GM21723 (cell line): ENCODE results near the gene UBXN2A.
"Not testable (repeated sequence)": the region's sequence is repeated elsewhere in the genome, so short reads cannot be mapped to it uniquely, and the experiment has no call there.

Experiments used
- ATAC-seq: cut with Tn5 transposase; IDR thresholded peaks from one replicate; pipeline ENCODE4 v1.9.1; 2021; ENCODE audit warnings: mild to moderate bottlenecking, moderate library complexity; ENCODE audit not compliant: unreplicated experiment

UBXN2A gene

DNA sequence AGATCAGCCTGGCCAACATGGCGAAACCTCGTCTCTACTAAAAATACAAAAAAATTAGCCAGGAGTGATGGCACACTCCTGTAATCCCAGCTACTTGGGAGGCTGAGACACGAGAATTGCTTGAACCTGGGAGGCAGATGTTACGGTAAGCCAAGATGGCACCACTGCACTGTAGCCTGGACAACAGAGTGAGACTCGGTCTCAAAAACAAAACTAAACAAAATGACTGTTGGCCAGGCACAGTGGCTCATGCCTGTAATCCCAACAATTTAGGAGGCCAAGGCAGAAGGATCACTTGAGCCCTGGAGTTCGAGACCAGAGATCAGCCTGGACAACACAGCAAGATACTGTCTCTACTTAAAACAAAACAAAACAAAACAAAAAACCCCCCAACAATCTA is 102.9 kb downstream of the UBXN2A start:
- ATAC-seq: not testable (repeated sequence)

DNA sequence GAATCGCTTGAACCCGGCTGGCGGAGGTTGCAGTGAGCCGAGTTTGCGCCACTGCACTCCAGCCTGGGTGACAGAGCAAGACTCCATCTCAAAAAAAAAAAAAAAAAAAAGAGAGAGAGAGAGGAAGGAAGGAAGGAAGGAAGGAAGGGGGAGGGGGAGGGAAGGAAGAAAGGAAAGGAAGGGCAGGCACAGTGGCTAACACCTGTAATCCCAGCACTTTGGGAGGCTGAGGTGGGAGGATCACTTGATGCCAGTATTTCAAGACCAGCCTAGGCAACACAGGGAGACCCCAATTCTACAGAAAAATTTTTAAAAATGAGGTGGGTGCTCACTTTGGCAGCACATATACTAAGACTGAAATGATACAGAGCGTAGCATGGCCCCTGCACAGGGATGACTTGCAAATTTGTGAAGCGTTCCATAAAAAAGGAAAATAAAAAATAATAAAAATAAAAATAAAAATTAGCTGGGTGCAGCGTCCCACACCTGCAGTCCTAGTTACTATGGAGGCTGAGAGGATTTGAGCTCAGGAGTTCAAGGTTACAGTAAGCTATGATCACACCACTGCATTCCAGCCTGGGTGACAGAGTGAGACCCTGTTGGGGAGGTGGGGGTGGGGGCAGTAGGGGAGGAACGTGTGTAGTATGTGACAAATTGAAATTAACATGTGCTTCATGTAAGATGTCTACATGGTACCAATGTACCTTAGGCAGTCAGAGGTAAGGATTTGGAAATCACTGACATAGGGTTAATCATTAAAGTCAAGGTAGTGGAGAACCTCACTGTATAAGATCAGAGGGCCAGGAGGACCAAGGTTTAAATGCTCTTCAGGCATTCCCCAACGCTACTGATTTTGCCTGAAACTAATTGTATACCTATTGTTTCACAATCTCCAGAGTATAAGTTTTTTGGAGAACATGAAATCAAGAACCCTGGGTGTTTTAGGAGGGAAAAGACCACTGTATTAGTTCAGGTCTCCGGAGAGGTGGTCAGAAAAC is 105.5 kb downstream of the UBXN2A start:
- ATAC-seq: no peak

DNA sequence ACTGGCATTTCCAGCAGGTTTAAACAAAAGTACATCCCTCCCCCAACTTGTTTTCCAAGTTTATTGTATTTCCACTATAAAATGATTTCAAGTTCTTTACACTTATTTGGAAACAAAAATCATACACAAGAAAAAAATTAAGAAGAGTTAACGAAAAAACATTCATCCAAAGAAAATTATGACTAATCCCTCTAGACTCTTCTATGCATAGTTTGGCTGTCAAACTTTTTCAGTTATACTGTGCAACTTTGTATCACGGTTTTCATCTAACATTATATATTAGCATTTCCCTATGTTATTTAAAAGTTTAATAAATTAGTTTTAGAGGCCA is 106.3 kb downstream of the UBXN2A start:
- no peak for ATAC-seq

DNA sequence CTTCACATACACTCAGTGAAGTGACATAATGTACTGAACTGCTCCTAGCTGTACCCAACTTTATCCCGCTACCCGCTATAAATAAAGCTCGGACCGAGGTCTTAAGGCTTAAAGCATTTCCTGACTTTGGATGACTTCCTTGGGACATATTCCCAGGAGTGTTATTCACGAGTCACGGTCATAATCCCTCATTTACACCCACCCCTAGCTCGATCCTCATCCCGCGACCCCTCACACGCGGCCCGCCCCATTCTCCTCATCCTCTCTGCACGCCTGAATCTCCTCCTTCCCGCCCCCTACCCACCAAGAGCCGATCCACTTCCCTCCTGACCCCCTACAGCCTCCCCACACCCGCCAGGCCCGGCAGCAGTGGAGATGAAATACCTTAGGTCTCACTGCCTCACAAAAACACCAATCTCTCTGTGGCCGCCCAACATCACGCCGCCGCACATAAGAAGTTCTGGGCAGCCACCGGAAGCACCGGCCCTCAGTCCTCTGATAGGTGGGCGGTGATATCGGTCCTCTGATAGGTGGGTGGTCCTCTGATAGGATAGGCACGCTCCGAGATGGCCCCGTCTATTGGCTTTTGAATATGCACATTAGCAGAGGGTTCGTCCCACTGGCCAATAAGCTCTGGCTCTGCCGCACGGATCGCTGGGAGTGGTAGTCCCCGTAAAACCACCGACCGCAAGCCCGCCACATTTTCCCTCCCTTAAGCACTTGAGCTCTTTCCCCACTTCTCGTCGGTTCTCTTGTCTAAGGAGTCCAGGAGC is 106.9 kb downstream of the UBXN2A start, which contains the start of gene WDCP:
TSS of gene WDCP (minus strand) at position 462 of the 773 bp plus-strand sequence. CDS start 7,897 bp downstream, outside the sequence.
- peak; percentile 99 for ATAC-seq

DNA sequence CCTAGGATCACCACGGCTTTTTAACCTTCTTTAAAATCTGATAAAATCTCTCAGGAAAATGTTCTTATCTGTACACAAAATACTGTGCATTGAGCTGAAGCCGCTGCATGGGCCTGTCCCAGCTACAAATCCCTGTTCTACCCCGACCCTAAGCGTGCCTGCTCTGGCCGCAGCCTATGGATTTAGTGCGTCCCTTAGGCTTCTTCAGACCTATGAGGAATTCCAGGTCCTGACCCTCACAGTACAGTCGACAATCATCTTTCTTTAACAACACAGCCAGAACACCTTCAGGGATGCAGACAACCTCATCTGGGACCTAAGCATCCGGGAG is 107.4 kb downstream of the UBXN2A start:
- no peak for ATAC-seq

DNA sequence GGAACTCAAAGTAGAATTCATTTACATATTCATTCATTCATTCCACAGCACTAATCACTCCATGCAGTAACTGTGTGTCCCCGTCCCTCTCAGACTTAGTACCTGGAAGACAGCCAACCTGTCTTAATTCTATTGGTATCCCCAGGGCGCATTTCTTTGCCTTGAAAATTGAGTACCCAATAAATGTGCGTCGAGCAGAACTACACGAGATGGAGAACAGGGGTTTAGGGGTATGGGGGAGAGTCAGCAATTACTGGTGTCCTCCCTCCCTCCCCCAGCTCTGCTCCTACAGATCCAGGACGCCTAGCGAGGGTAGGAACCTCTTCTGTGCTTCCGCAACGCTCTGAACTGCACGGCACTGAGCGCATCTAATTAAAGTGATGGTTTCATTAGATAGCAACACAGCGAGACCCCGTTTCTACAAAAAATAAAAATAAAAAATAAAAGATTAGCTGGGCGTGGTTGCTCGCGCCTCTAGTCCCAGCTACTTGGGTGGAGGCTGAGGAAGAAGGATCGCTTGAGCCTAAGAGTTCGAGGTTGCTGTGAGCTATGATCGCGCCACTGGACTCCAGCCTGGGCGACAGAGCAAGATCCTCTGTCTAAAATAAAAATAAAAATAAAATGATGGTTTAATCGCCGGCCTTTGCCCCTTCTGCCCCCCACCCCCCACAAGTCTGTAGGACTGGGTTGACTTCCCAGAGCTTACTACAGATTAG is 108.7 kb downstream of the UBXN2A start:
- no peak for ATAC-seq

DNA sequence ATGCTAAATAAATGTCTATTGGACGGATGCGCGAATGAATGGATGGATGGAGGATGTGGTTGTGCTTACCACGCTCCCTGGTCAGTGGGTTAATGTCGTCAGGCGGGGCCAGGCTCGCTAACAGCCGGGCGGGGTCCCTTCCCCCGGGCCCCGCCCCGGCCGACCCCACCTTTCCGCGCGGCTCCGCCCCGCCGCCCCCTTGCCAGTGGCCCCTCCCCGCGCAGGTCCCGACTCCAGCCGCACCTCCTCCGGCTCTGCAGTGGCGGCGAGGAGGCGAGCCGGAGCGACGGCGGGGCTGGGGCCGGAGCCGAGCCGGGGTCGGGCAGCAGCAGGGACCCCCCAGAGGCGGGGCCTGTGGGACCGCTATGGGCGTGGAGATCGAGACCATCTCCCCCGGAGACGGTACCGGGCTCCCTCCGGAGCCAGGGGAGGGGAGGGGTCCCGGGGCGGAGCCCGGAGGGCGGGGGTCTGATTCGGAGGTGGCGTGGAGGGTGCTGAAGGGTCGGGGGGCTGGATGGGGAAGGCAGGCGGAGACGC is 109.3 kb downstream of the UBXN2A start, which contains the start of gene FKBP1B:
TSS of gene FKBP1B (plus strand) at position 257 of the 537 bp plus-strand sequence. CDS start at position 366, 109 bp downstream.
- ATAC-seq: no peak

DNA sequence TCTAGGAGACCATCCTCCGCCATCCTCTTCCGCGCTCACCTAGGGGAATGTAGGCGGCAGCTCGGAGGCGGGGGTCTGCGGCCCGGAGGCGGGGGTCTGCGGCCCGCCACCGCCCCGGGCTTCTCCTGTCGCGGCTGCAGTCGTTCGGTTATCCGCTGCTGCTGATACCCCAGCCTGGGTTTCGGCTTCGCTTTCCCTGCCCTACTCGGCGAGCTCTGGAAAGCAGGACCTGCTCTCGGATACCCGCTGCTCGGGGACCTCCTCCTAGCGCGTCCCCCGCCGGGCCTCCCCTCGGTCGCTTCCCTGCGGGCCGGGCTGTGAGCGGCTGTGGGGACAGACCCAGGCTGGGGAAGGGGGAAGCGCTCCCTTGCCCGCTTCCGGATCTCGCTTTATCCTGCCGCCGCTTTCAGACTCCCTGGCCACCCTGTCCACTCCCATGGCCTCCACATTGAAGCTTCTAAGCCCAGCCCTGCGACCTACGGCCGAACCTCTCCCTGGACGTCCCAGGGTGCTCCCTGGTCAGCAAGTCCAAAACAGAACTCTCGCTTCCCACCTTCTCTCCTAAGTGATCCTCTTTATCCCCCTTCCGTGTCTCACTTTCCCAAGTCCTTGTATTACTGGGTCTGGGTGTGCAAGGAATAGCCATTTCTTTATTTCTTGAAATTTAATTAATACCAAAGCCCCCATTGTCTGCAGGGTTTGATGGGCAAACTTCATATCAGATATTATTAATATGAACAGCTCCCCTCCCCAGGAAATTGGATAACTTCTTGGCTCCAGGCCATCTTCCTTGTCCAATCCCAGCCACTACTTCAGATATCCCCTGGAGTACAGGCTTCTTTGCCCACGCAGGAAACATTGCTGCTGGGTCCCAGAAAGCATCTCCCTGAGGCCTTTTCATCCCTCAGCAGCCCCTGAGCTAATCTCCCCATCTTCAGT is 110.0 kb downstream of the UBXN2A start:
- no peak for ATAC-seq

DNA sequence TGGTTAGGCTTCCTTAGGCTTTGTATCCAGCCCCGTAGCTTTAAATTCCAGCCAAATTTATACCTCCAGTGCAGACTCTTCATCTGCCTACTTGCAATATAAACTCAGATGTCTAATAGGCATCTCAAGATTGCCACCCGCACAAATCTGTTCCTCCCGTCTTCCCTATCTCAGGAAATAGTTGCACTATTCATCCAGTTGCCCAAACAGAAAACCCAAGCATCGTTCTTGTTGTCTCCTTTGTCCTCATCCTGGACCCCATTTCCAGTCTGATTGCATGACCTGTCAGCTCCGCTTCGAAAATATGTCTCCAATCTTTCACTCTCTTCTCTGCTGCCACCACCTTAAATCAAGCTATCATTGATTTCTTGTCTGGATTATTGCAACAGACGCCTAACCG is 111.6 kb downstream of the UBXN2A start:
- no peak for ATAC-seq

DNA sequence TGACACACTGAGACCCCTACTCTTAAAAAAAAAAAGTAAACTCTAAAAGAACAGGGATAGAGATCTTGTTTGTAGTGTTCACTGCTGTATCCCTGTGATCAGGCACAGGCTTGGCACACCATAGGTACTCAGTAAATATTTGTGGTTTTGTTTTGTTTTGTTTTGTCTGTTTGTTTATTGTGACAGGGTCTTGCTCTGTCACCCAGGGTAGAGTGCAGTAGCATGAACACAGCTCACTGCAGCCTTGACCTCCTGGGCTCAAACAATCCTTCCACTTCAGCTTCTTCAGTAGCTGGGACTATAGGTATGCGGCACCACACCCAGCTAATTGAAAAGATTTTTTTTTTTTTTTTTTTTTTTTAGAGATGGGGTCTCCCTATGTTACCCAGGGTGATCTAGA is 112.7 kb downstream of the UBXN2A start:
- no peak for ATAC-seq
